ENCODE measurements around the gene FOXE3.

The FOXE3 gene

GRCh38 chr1:47435506-47436303, 19.6 kb downstream of the FOXE3 start:
- no peak for DNase-seq (ENCODE audit: low read depth in 2 of 2)

DNA sequence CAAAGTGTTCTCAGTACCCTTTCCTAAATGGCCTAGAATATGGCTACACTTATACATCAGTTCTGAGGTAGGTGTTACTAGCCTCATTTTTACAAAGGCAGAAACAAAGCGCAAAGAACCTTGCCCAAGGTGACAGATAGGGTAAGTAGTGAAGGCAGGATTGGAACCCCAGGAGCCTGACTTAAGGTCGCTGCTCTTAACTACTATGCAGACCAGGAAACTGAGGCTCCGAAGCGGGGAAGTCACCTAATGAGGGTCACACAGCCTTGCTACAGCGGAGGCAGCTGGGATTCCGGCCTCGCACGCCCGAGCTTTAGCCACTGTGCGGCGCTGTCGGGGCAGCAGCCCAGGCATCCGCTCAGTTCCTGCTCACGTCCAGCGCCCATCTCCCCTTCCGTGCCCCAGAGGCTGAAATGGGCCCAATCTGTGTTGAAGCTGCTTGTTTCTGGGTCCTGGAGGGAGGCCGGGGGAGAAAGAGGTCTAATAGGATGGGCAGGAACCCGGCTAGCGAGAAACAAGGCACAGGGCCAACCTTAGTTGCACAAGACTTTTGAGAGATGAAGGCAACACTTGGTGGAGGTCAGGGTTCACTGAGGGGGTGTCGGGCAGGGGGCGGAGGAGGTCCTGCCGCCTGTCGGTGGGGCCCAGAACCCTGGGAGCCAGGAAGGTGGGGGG, 20.4 kb downstream of the FOXE3 start:
- DNase-seq (ENCODE audit: low read depth in 2 of 2): peak; percentile 48 to 64

- DNase-seq (ENCODE audit: low read depth in 2 of 2): peak in 1 of 2 donors; percentile 21
Measured at GRCh38 chr1:47436979-47437446, 20.9 kb downstream of the FOXE3 start.

DNA sequence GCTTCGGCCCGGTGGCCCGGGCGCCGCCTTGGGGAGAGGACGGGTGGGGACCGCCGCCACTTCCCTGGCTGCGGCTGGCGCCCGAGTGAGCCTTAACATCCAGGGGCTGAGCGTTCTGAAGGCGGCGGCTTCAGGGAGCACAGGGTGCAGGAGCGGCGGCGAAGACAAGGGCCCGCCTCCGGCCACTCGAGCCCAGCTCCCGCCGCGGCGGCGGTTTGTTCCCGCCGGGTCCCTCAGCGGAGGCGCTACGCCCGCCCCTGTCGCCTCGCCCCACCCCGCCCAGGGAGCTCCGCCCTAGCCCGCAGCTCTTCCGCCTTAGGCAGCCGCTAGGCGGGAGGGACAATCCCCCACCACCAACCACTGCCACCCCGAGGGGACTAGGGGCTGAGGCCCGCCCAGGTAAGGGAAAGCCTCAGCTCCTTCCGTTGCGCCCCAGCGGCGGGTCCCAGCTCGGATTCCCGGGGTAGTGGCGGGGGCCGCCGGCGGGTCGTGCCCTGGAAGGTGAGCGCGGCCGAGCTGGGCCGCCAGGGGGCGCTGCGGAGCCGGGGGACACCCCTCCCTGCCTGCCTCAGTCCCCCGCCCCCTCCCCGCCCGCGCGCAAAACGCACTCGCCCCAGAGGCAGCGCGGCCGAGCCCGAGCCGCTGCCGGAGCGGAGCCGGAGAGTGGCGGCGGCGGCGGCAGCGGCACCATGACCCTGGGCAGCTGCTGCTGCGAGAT, 21.5 kb downstream of the FOXE3 start, which contains the start of gene FOXD2:
Gene FOXD2, plus strand, starts transcription at position 598 of the 718 bp plus-strand sequence. Its CDS starts 92 bp downstream, at position 690.
- DNase-seq (ENCODE audit: low read depth in 2 of 2): peak; percentile 79 to 89

- DNase-seq (ENCODE audit: low read depth in 2 of 2): no peak
Measured at GRCh38 chr1:47438165-47439016, 22.3 kb downstream of the FOXE3 start.

DNA sequence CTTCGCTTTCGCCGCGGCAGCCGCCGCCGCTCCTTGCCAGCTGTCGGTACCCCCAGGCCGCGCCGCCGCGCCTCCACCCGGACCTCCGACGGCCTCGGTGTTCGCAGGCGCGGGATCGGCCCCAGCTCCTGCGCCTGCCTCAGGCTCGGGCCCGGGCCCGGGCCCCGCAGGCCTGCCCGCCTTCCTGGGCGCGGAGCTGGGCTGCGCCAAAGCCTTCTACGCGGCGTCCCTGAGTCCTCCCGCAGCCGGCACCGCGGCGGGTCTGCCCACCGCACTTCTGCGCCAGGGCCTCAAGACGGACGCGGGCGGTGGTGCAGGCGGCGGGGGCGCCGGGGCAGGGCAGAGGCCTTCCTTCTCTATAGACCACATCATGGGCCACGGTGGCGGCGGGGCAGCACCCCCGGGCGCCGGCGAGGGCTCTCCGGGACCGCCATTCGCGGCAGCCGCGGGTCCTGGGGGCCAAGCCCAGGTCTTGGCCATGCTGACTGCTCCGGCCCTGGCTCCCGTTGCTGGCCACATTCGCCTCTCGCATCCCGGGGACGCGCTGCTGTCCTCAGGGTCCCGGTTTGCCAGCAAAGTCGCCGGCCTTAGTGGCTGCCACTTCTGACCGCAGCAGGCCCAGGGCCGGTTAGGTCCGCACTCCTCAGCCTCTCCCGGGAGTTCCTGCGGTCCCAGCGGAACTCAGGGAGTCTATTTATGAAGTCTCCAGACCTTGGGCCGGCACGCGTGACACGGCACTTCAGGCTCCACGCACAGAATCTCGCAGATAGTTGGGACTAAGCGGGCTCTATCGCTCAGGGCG, 23.1 kb downstream of the FOXE3 start:
- no peak for DNase-seq (ENCODE audit: low read depth in 2 of 2)

- DNase-seq (ENCODE audit: low read depth in 2 of 2): no peak
Measured at GRCh38 chr1:47439819-47440598, 23.9 kb downstream of the FOXE3 start.

- DNase-seq (ENCODE audit: low read depth in 2 of 2): no peak
Measured at GRCh38 chr1:47440599-47441081, 24.6 kb downstream of the FOXE3 start.

DNA sequence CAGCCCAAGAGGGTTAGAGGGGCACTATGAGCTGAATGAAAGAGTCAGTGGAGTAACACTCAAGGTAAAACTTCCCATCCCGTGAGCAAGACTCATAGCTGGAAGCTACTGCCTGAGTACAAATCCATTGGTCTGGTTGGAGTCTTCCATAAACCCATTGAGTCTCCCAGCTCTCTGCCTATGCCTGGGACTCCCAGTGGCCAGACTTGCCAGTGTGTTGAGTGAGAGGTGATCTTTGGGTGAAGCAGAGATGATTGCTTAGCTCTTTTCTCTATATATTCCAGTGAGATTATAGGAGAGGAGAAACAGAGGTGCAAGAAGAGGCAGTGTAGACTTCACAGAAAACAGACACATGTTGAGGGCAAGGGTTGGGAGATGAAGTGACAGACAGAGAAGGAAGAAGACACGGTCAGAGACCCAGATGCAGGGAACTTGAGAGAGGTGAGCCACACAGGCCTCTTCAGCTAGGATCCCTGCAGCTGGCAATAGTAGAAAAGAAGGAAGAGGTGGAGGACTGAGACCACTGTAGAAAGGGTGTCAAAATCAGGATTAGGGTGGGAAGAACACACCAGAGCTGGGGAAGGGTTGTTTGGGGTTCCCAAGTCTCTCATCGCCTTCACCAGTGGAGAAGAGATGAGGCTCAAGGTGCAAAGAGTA, 25.5 kb downstream of the FOXE3 start:
- no peak for DNase-seq (ENCODE audit: low read depth in 2 of 2)

GRCh38 chr1:47442202-47442601, 26.1 kb downstream of the FOXE3 start:
- no peak for DNase-seq (ENCODE audit: low read depth in 2 of 2)

- no peak for DNase-seq (ENCODE audit: low read depth in 2 of 2)
Measured at GRCh38 chr1:47442842-47443529, 26.9 kb downstream of the FOXE3 start.

DNA sequence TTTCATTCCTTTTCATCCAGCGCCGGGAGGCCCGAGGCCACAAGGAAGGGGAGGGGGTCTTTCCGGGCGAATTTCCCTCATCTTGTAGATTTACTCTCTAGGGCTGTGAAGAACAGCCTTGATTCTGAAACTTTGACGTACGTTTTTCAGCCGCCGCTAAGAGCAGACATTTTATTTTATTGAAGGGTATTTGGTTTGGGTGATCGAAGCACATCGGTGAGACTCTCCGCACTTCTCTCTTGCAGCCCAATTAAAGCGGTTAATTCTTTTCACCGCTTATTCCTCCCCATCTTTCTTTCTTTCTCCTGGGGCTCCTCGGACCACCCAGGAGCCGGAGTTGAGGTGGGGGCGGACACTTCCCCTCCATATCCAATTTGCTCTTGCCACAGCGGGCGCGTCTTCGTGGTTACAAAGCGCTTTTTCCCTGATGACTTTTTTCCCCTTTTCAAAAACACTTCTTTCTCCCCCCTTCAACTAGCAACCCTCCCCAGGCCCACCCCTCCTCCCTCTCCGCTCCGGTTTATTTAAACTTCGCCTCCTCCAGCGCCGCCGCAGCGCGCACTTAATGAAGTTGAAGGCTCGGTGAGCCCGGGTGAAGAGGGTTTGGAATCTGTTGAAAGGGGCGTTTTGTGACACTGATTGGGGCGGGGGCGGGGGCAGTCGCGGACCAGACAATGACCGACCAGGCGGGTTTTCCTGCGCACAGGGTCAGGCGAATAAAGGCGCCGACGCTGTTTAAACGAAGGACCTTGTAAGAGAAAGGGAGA, 27.6 kb downstream of the FOXE3 start:
- no peak for DNase-seq (ENCODE audit: low read depth in 2 of 2)

GRCh38 chr1:47444297-47444561, 28.1 kb downstream of the FOXE3 start:
- DNase-seq (ENCODE audit: low read depth in 2 of 2): no peak

DNA sequence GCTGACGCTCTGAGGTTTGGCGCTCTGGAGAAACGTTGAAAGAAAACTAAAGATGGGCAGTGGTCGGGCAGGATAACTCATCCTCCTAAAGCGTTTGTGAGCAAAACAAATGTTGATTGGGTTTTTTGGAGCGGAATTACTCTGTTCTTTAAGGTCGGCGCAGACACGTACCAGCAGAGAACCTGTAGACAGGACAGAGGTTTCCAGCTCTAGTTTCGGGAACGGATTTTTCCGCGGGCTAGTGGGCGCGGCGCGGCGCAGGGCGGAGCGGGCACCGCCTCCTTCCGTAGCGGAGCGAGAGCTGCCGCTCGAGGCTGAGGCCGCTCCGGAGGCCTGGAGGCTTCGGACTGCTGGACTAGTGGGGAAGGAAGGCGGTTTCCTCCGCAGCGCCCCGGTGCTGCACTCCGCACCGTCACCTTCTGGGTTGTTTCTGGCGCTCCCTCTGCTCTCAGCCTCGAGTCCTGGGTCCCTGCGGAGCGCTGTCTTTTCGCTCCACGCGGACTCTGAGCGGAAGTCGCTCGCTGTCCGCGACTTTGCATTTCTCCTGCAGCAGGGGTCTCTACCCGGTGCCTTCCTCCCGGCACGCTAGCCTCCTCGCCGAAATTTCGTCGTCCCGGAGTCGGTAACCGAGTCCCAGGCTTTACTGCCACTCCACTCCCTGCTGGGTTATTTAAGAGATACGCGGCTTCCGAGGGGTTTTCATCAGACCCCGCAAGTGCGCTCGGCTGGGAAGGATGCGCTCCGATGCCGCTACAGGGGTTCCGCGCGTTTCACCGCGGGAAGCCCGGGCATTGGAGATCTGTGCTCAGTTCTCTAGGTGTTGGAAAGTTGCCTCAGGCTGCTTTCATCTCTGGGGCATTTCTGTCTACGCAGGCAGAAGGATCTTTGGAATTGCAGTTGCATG, 28.7 kb downstream of the FOXE3 start:
- DNase-seq (ENCODE audit: low read depth in 2 of 2): no peak

DNA sequence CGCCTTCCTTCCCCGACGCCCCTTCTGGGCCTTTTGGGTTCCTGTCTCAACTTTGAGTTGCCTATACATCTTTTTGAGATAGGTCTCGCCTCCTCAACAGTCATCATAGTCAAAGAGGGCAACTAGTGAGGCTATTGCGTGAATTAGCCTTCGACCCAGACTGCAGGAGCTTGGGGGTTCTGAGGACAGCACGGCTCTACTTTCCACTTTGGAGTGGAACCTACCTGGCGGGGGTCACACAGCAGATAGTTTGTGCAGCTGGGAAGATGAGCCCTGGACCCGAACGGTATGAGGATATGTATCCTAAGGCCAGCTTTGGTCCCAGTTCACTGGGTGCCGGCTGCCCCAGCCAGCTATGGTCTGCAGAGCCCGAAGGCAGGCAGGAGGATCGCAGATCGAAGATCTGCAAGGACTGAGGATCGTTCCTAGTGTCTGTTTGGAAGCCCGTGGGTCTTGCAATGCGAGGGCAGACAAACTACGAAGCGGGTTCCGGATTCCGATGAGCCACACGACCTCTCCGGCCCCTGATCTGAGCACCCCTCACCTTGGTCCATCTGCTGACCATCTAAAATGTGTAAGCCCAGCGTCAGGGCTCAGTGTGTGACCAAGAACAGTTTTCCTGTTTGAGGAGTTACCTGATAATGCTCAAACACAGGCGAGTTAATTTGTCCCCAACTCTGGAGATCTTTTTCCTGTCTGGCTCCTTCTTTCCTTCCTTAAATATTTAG, 29.9 kb downstream of the FOXE3 start:
- DNase-seq (ENCODE audit: low read depth in 2 of 2): no peak
